Right hindlimb (tissue), 1 donor: ENCODE measurements around the gene RGR.

ENCODE experiments used
- DNase-seq: peaks from one replicate; pipeline ENCODE4 v3.0.0-alpha.2; 2018

RGR gene

DNA sequence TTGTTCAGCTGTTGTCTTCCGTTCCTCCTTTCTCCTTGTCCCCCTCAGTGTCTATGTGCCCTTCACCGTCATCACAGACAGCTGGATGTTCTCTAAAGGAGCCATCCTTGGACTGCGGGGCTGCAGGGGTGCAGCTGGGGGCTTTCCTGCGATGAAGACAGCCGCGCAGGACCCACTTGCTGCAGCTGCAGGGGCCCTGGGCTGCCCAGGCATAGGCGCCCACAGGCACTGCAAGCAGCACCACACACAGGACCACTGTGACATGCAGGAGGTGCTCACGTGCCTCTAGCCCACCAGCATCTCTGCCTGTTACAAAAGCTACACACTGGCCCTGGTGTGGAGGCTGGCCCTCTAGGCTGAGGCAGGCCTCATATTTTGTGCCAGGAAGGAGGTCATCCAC is 22.9 kb upstream of the RGR start:
- no peak for DNase-seq

GRCh38 chr10:84224411-84225028 is 20.3 kb upstream of the RGR start:
- DNase-seq, result peak; percentile 26

GRCh38 chr10:84225427-84226173 is 19.3 kb upstream of the RGR start, which contains the start of gene LRIT2:
Gene LRIT2, minus strand, starts transcription at chr10:84225544. Its CDS starts 24 bp downstream, at chr10:84225520.
- no peak for DNase-seq

DNA sequence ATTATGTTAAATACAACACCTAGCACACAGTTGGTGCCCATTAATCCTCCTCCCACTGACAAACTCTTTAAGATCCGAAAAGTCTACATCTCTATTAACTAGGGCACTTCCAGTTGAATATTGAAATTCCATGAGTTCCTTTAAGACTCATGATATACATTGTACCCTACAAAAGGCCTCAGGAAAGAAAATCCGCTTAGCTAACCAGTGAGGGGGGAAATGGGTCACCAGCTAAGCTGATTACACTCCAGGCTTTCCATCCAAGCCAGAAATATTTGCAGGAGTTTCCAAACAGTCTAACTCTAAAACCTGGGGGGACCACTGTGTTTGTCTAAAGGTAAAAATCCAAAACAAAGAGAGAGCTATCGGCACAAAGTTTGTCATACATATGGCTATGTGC is 18.2 kb upstream of the RGR start:
- DNase-seq, result no peak

- no peak for DNase-seq
Observed at GRCh38 chr10:84227810-84228209, 17.0 kb upstream of the RGR start.

GRCh38 chr10:84230359-84230758 is 14.5 kb upstream of the RGR start:
- no peak for DNase-seq

DNA sequence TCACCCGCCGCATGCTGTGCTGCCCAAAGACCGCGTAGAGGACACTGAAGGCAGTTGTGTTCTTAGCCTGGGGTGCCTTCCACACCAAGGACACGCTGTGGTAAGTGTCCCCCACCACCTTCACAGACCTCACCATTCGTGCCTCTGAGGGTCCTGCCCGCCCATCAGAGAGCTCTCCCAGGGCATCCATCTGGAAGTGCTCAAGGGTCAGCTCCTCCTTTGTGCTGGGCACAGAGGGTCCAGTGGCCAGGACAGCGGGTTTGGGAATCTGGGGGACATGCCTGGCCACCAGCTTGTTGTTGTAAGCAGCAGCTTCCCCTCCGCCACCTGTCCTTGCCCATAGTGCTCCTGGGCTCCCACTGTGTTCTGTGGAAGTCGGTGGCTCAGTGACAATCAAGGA is 12.5 kb upstream of the RGR start:
- no peak for DNase-seq

DNA sequence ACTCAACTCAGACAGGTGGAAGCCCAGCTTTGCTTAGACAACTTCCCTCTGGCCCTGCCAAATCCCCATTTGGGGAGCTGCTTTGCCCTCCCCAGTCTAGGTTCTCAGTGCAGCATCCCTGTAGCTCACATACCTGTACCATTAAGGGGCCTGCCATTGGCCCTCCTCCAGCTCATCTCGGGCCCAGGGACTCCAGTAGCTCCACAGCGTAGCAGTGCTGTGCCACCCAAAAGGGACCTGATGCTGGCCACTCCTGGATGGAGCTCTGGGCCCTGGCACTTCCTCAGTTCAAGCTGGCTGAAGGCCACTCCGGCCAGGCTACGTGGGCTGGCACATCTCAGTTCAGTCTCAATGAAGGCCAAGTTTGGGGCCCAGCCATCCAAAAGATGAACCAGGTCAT is 10.9 kb upstream of the RGR start:
- no peak for DNase-seq

DNA sequence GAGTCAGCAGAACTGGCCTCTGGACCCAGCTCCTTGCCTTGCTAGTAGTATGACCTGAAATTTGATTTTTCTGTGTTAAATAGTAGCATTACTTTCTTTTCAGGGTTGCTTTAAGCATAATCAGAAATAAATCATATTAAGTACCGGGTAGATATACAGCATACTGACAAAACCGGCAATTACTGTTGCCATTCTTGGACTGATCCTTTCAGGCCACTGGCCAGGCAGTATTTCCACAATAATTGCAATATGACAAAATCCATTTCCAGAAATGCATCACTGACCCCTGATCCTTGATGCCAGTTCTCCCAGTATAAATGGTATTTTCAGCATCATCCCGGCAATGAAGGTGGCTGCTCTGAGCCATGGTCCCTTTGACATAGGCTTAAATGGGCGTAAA is 10.4 kb upstream of the RGR start:
- no peak for DNase-seq

DNA sequence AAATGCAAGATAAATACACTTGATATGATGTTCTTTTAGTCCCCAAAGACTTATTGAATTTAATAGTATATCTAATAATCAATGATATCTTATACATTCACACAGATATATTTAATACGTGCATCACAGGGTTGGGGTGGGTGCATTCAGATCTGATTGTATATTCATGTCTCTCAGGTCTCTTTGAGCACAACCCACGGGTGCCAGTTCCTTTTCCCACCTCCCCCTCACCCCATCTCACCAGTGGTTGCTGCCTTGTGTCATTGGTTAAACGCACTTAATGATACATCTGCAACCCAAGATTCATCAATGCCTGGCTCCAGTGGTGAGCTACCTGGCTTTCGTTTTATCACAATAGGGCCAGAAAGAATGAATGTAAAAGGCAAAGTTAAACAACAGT is 9.8 kb upstream of the RGR start:
- no peak for DNase-seq

GRCh38 chr10:84236807-84237198 is 8.1 kb upstream of the RGR start:
- no peak for DNase-seq

DNA sequence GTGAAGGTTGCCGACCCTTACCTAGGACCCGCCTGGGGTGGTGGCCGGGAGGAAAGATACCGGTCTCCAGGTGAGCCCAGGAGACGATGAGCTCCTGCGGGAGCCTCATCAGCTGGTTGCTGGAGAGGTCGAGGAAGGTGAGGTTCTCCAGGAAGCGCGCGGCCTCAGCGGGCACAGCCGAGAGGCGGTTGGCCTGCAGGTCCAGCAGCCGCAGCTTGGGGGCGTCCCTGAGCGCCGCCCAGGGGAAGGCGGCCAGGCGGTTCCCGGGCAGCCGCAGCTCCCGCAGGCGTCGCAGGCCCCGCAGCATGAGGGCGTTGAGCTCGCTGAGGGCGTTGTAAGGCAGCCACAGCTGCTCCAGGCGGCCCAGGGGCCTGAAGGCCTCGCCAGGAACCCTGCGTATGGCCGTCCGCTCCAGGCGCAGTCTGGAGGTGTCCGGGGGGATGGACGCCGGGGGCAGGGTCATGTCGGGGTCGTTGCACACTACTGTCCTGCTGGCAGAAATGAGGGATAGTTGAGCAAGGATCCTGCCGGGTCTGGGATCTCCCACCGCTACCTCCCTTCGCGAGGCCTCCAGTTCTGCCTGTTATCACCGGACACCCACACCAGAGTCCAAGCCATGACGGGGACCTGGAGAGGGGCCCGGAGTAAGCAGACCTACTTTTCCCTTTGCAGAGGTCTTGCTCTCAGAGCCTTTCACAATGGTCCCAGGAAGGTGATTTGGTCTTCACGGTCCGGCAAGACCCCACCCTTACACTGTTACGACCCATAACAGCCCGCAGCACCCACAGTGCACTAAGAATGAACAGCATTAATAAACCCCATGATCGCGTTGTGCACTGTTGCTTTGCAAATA is 7.4 kb upstream of the RGR start:
- DNase-seq, result no peak

- DNase-seq, result no peak
Observed at GRCh38 chr10:84238909-84239308, 5.9 kb upstream of the RGR start.

DNA sequence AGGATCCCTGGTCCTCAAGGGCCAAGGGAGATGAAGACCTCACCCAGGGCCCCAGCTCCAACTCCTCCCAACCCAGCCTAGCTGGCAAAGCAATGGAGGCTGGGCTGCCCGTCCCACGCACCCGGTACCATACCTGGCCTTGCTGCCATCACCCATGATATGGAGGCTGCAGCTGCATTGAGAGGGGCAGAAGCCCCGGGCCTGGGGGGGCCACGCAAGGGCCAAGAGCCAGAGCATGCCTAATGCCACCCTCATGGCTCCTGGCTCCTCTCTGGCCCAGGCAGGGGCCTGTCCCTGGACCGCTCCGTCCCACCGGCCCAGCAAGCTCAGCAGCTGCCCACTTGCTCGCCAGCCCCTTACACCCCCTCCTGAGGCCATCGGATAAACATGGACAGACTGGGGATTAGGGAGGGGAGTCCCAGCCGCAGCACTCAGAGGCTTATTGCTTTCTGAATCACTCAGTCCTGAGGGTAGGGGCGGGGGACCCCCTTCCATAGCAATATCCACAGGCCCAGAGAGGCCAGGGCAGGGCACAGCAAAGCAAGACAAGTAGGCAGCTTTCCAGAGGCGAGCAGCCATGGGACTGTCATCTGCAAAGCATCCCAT is 3.6 kb upstream of the RGR start, which contains the start of gene LRIT1:
Gene LRIT1, minus strand, starts transcription at position 362 of the 606 bp plus-strand sequence. Its CDS starts 107 bp downstream, at position 255.
- no peak for DNase-seq

- no peak for DNase-seq
Observed at GRCh38 chr10:84243759-84244158, 1.1 kb upstream of the RGR start.

DNA sequence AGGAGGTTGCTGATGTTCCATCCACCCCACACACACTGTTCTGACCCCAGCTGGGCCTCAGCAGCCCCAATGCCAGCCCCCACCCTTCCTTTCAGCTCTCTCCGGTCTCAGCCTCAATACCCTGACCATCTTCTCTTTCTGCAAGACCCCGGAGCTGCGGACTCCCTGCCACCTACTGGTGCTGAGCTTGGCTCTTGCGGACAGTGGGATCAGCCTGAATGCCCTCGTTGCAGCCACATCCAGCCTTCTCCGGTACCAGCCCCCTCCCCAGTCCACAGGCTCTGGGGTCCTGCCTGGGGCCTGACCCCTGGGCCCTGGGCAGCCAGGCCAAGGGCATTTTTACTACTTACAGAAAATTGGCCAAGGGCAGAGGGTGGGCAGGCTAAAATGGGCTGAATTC is 2.6 kb downstream of the RGR start:
- DNase-seq, result no peak

DNA sequence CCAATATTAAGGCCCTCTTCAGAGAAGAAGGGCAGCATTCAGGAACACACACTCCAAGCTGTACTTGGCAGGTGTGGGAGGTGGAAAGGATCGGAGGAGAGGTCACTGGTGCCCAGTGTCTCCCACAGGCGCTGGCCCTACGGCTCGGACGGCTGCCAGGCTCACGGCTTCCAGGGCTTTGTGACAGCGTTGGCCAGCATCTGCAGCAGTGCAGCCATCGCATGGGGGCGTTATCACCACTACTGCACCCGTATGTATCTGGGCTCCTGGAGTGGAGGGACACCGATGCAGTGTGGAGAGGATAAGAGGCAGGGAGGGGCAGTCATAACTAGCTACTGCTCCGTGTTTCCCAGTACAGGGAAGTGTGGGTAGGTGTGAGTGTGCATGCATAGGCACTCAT is 3.9 kb downstream of the RGR start:
- DNase-seq, result no peak

GRCh38 chr10:84254552-84255478 is 10.0 kb downstream of the RGR start:
- DNase-seq, result no peak

DNA sequence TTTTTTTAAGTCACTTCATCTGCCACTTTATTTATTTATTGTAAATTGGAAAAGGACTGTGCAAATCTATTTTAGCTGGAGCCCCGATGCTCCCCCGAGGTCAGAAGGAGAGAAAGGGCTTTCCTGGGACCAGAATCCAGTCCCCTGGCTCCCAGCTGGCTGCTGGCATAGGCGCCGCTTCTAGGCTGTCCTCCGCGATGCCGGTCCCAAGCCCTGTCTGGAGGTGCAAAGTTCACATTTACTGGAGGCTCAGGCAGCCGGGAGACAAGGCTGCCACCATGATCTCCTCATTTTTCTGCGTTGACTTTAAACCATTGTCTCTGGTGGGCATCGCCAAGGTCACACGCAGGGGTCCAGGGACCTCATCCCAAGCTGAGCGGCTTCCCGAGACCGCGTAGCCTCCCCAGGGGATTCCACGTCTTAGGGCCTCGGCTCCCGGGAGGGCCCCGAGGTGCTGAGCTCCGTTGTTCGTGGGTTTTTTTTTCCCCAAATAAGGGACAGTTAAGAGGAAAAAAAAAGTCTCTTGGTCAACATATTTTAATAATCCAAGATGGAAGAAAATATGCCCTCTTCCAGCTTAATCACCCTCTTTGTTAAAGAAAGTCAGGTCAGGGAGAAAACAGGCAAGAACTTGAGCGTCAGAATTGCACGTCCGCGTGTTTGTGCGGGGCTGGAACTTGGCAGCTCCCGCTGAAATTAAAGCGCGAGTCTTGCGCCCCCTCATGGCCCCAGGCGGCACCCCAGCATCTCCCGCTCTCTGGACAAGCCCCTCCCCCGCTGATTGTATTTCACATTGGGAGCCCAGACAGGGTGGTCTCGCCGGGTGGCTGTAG is 11.9 kb downstream of the RGR start:
- DNase-seq, result peak; percentile 52

DNA sequence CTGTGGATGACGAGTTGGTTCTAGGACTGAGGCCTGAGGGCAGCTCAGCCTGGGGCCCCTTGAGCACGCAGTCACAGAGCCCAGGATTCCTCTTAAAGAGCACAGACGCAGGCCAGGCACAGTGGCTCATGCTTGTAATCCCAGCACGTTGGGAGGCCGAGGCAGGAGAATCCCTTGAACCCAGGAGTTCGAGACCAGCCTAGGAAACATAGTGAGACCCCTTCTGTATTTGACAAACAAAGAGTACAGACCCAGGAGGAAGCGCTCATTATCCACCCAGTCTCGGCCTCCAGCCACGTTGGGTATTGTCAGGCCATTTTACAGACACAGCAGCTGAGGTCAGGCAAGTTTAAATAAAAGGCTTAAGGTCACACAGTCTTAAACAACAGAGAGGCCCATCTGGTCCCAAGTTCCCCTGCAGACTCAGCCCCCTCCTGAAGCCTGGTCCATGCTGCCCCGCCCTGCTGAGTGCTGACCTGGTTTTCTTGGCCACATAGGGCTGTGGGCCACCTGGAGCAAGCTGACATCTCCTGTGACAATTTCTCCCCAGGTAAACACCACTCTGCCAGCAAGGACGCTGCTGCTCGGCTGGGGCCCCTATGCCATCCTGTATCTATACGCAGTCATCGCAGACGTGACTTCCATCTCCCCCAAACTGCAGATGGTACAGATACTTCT is 12.6 kb downstream of the RGR start:
- DNase-seq, result no peak
